ENCODE data around the gene SRGAP1.

DNA sequence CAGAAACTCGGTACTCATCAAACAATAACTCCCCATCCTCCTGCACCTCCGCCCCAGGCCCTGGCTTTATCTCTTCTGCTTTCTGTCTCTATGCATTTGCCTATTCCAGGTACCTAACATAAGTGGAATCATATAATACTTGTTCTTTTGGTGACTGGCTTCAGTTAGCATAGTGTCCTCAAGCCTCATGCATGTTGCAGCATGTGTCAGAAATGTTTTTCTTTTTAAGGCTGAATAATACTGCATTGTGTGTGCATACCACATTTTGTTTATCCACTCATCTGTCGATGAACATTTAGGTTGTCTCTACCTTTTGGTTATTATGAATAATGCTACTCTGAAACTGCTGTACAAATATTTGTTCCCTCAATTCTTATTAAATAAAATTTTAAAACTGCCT is 260.5 kb downstream of the SRGAP1 start:
- TF ChIP-seq POLR2AphosphoS5 (IDR thresholded peaks at IDR 0.05): no peak
- TF ChIP-seq POLR2A (IDR thresholded peaks at IDR 0.05; ENCODE audit: low read depth): no peak
